Gastrocnemius medialis (tissue), 4 donors: ENCODE data around the gene BORCS6.

Experiments
- CTCF ChIP-seq, 5 experiments: fragments of 450-650 bp in 3 of 5; fragments of 200-600 bp in 2 of 5; sonication (generic) in 2 of 5; IDR thresholded peaks in 4 of 5; conservative IDR thresholded peaks in 1 of 5; 1 replicate in 4 of 5; 2 replicates in 1 of 5; pipeline ENCODE4 v1.5.1; 2016 to 2019; ENCODE audit warnings: antibody characterized with exemption in 5 of 5, mild to moderate bottlenecking in 3 of 5, moderate library complexity in 3 of 5
- POLR2A ChIP-seq, 2 donors: fragments of 450-650 bp; IDR thresholded peaks; one replicate each; pipeline ENCODE4 v1.6.1; 2017; ENCODE audit warnings: antibody characterized with exemption in 2 of 2, mild to moderate bottlenecking in 2 of 2, moderate library complexity in 2 of 2

GRCh38 chr17:8222630-8223355 is 32.8 kb upstream of the BORCS6 start:
- TF ChIP-seq CTCF (IDR thresholded peaks at IDR 0.05 in 4 of 5, conservative IDR thresholded peaks at IDR 0.05 in 1 of 5): no peak
- TF ChIP-seq POLR2A (IDR thresholded peaks at IDR 0.05): peak; percentile 63 to 65
